Activated CD8-positive, alpha-beta memory T cell treated with anti-CD3 and anti-CD28 coated beads for 4 hours (primary cell): ENCODE data around the gene NOL4L.
A peak's percentile ranks its signal among the peaks of the same experiment; 100 is the strongest.

Experiments
- DNase-seq, 2 donors: peaks; one replicate each; pipeline ENCODE4 v3.0.0-alpha.2; 2020; ENCODE audit warnings: low read depth in 2 of 2

NOL4L gene, protein sequence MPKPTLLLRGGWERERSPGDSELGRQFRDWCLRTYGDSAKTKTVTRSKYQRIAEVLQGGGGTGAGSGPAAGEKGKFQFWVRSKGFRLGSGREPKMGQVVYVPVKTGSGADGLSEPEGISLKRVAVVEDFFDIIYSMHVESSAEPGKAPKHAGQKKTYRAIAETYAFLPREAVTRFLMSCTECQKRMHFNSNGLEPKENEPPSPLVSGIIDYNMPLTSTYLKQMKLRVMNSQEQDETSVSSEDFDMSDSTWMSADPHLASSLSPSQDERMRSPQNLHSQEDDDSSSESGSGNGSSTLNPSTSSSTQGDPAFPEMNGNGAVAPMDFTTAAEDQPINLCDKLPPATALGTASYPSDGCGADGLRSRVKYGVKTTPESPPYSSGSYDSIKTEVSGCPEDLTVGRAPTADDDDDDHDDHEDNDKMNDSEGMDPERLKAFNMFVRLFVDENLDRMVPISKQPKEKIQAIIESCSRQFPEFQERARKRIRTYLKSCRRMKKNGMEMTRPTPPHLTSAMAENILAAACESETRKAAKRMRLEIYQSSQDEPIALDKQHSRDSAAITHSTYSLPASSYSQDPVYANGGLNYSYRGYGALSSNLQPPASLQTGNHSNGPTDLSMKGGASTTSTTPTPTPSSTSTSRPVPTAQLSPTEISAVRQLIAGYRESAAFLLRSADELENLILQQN

DNA sequence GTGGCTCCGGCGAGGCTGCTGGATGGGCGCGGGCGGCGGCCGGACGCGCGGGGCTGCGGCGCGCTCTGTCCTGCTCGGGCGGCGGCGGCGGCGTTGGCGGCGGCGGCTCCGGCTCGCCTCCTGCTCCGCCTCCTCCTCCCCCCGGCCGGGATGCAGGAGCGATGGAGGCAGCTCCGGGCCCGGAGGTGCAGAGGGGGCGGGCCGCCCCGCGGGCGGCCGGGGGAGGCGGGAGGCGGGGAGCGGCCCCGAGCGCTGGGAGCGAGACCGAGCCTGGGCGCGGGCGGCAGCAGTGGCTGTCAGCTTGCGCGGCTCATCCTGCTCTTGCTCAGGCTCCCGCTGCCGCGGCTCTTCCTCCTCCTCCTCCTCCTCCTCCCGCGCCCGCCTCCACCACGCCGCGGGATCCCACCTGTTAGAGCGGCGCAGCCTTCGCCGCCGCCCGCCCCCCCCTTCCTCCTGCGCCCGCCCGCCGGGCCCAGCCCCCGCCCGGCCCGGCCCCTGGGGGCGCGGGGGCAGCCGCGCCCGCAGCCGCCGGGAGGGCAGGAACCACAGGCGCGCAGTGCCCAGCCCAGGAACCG lies at the start of gene NOL4L:
NOL4L (minus strand) TSS at position 323 of the 575 bp plus-strand sequence. CDS start 443 bp downstream, outside the sequence.
- DNase-seq, result peak in 1 of 2 donors; percentile 23

- no peak for DNase-seq
These were observed 49.1 kb upstream of the NOL4L start for GRCh38 chr20:32634041-32634805.

GRCh38 chr20:32632461-32633354 lies 47.6 kb upstream of the NOL4L start:
- DNase-seq, result no peak

- no peak for DNase-seq
These were observed 46.9 kb upstream of the NOL4L start for GRCh38 chr20:32631933-32632460.

DNA sequence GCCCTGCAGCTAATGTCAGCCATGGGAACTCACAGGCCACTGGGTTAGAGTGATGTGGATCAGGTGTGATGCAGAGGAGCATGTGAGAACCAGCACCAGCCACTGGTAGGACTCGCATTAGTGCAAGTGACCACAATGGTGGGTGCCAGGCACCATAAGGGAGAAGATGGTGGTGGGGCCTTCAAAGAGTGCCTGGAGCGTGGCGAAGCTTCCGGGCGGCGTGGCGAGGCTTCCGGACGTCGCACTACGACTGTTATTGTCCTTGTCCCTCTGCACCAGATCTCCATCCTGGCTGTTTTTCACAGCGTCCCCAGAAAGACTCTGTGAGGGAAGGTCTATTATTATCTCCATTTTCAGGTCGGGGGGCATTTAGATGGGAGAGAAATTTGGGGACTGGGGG lies 44.7 kb upstream of the NOL4L start:
- DNase-seq, result no peak

DNA sequence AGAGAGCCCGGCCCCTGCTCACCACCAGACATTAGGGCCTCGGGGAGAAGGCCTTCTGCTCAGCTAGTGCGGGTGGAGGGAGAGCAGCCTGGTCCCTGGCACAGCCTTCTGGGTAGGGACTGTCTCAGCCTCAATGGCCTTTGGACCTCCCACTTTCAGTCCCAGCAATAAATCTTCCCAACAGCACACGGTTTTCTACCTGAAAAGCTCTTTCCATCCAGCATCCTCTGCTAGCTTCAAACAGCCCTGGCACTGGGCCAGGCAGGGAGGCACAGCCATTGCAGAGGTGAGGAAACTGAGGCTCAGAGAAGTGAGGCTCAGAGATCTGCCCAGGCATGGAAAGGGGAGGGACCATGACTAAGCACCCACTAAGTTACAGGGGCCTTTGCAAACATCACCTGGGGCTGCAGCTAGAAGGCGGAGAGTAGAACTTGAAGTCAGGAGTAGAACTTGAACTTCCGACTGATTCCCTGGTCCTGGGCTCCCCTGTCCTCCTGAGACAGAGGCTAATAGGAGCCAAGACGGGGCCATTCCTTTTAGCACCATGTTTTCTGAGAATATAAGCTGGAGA lies 43.9 kb upstream of the NOL4L start:
- DNase-seq, result no peak

- DNase-seq, result no peak
These were observed 41.9 kb upstream of the NOL4L start for GRCh38 chr20:32626859-32627636.

- no peak for DNase-seq
These were observed 41.3 kb upstream of the NOL4L start for GRCh38 chr20:32626407-32626806.

DNA sequence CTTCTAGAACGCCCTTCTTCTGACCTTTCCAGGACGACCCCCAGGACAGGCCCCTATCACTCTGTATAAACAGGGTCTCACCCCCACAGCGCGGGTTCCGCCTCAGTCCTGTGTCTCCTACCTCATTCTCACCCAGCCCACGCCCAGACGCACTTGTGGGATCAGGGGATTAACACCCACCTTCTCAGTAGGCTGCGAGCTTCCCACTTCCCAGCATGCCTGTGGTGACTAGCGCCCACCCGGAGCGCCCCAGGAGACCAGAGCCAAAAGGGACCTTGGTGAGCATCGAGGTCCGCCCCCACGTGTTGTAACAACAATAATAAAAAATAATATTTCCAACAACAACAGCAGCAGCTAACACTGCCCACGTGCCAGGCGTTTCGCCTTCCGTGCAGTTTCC lies 40.9 kb upstream of the NOL4L start:
- DNase-seq, result no peak

DNA sequence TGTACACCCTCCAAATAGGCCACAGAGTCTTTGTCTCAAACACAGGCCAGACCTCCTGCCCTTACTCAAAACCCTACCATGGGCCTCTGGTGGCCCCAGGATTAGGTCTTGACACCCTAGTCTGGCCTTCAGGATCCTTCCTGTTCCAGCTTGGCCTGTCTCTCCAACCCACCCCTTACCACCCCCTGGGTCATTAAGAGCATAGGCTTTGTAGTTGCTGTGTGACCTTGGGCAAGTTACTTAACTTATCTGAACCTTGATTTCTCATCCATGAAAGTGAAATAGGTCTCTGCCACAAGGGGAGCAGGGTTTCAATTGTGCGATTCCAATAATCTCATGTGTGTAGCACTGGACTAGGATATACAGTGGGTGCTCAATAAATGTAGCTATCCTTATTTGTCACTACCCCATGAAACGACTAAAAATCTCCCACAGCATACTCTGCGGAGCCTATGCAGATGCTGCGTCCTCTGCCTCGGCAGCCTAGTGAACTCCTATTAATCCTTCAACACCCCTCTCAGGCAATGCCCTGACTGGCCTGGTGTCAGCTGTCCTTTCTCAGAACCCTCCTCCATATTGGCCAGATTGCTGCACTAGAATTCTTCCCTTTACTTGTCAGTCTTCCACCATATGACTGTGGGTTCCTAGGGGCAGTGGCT lies 39.7 kb upstream of the NOL4L start:
- DNase-seq, result no peak

DNA sequence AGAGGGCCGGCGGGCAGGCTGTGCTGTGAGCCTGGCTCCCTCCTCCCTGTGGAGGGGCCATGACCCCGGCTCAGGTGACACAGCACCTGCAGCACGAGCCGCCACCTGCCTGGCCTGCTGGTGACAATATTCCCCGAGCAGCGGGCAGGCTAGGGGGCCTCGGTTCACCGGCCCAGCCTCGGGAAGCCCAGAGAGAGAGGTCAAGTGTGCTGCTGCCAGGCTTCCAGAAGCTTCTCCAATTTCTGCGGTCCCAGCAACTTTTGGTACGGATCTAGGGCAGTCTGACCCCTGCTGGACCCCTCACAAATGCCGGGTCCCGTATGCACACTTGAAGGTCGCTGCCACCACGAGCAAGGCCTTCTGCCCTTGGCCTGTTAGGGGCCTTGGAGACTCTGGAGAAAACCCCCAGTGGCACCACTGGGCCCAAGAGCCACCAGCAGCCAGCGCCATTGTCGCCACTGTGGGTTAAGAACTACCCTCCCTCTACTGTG lies 38.6 kb upstream of the NOL4L start:
- DNase-seq, result no peak

GRCh38 chr20:32622585-32623468 lies 37.7 kb upstream of the NOL4L start:
- no peak for DNase-seq

- no peak for DNase-seq
These were observed 36.9 kb upstream of the NOL4L start for GRCh38 chr20:32621891-32622584.

GRCh38 chr20:32621071-32621890 lies 36.1 kb upstream of the NOL4L start:
- DNase-seq, result no peak

DNA sequence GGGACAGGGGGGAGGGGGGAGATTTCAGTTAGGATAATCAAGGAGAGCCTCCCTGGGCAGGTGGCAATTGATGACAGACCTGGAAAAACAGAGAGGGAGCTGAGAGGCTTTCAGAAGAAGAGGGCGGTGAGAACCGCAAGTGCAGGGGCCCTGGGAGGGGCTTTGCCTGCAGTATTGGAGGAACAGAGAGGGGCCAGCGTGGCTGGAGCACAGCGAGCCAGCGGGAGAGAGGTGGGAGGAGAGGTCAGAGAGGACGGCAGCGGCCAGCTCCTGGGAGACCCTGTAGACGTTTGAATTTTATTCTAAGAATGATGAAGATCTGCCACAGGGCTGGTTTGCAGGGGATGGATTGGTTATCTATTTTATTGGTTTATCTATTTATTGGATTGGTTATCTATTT lies 34.5 kb upstream of the NOL4L start:
- no peak for DNase-seq

GRCh38 chr20:32614772-32615171 lies 29.6 kb upstream of the NOL4L start:
- no peak for DNase-seq
